Neural progenitor cell (in vitro differentiated cells): ENCODE results near the gene TAC3. TPM values are rescaled to one million over a fixed set of nuclear protein-coding genes. Genes with fewer than 3 reads are reported as not detected.

Experiments used
- DNase-seq: peaks from one replicate; pipeline ENCODE4 v3.0.0-alpha.2; 2016; ENCODE audit warnings: low spot score
- H2AFZ ChIP-seq: fragments of 200-600 bp; sonication (generic); replicated peaks from 2 replicates; pipeline ENCODE4 v1.6.1; 2016; ENCODE audit warnings: antibody characterized with exemption
- H3F3A ChIP-seq: fragments of 200-600 bp; sonication (generic); 2 replicates; pipeline ENCODE4 v1.6.1; 2016; ENCODE audit warnings: antibody characterized with exemption, low read depth
- H3K27ac ChIP-seq: fragments of 200-600 bp; sonication (generic); 2 replicates; pipeline ENCODE4 v1.5.1; 2016; ENCODE audit warnings: mild to moderate bottlenecking
- H3K27me3 ChIP-seq: fragments of 200-600 bp; sonication (generic); 2 replicates; pipeline ENCODE4 v1.6.1; 2016; ENCODE audit warnings: mild to moderate bottlenecking, moderate library complexity
- H3K36me3 ChIP-seq: fragments of 200-600 bp; sonication (generic); 2 replicates; pipeline ENCODE4 v1.5.1; 2016
- H3K4me1 ChIP-seq: fragments of 200-600 bp; sonication (generic); 2 replicates; pipeline ENCODE4 v1.6.1; 2016; ENCODE audit warnings: mixed run types
- H3K4me2 ChIP-seq: fragments of 200-600 bp; sonication (generic); 2 replicates; pipeline ENCODE4 v1.6.1; 2016
- H3K4me3 ChIP-seq: fragments of 200-600 bp; sonication (generic); 2 replicates; pipeline ENCODE4 v1.5.1; 2016
- H3K79me2 ChIP-seq: fragments of 200-600 bp; sonication (generic); 2 replicates; pipeline ENCODE4 v1.6.1; 2016; ENCODE audit warnings: low read depth
- H3K9ac ChIP-seq: fragments of 200-600 bp; sonication (generic); 2 replicates; pipeline ENCODE4 v1.6.1; 2016
- H3K9me3 ChIP-seq: fragments of 200-600 bp; sonication (generic); 2 replicates; pipeline ENCODE4 v1.5.1; 2016; ENCODE audit warnings: low read depth
- H4K20me1 ChIP-seq: fragments of 200-600 bp; sonication (generic); 2 replicates; pipeline ENCODE4 v1.6.1; 2016; ENCODE audit warnings: low read depth
- H3K27ac Mint-ChIP-seq: 3 replicates; pipeline ENCODE4 v1.8.0; 2021; ENCODE audit warnings: mixed read lengths
- H3K27me3 Mint-ChIP-seq: 2 replicates; pipeline ENCODE4 v1.8.0; 2022; ENCODE audit warnings: low read depth, mild to moderate bottlenecking, inconsistent platforms, moderate library complexity, mixed read lengths; ENCODE audit not compliant: insufficient read depth
- H3K36me3 Mint-ChIP-seq: 3 replicates; pipeline ENCODE4 v1.8.0; 2021; ENCODE audit warnings: mixed read lengths
- H3K4me1 Mint-ChIP-seq: 3 replicates; pipeline ENCODE4 v1.8.0; 2021; ENCODE audit warnings: mixed read lengths
- H3K4me3 Mint-ChIP-seq: 3 replicates; pipeline ENCODE4 v1.8.0; 2021; ENCODE audit warnings: mild to moderate bottlenecking, moderate library complexity, mixed read lengths
- H3K9me3 Mint-ChIP-seq: 3 replicates; pipeline ENCODE4 v1.8.0; 2020; ENCODE audit warnings: mixed read lengths
- EZH2 ChIP-seq: fragments of 200-600 bp; sonication (generic); IDR thresholded peaks from 2 replicates; pipeline ENCODE4 v1.6.1; 2017; ENCODE audit warnings: antibody characterized with exemption, mild to moderate bottlenecking, moderate library complexity
- EZH2phosphoT487 ChIP-seq: fragments of 200-600 bp; sonication (generic); IDR thresholded peaks from 2 replicates; pipeline ENCODE4 v1.6.1; 2017; ENCODE audit warnings: antibody characterized with exemption
- total RNA-seq: library from RNA; depleted of rRNA; stranded (reverse); fragments of >200 nt; gene quantifications from 2 replicates; pipeline ENCODE4 v1.2.3, GENCODE V29; 2015; ENCODE audit warnings: low replicate concordance
- TF ChIP-seq, protein P1 (sequence below): fragments of 200-600 bp; sonication (generic); IDR thresholded peaks from 2 replicates; pipeline ENCODE4 v1.5.1; 2017; ENCODE audit warnings: antibody characterized with exemption, mild to moderate bottlenecking

TAC3 gene
- total RNA-seq, 1 donor from 2014 or later = 6.0 TPM

DNA sequence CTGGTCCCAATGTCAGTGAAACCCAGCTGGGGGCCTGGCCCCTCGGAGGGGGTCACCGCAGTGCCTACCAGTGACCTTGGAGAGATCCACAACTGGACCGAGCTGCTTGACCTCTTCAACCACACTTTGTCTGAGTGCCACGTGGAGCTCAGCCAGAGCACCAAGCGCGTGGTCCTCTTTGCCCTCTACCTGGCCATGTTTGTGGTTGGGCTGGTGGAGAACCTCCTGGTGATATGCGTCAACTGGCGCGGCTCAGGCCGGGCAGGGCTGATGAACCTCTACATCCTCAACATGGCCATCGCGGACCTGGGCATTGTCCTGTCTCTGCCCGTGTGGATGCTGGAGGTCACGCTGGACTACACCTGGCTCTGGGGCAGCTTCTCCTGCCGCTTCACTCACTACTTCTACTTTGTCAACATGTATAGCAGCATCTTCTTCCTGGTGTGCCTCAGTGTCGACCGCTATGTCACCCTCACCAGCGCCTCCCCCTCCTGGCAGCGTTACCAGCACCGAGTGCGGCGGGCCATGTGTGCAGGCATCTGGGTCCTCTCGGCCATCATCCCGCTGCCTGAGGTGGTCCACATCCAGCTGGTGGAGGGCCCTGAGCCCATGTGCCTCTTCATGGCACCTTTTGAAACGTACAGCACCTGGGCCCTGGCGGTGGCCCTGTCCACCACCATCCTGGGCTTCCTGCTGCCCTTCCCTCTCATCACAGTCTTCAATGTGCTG, 21.0 kb downstream of the TAC3 start:
- Mint-ChIP-seq H3K36me3 (peaks cover 18% of the 10 kb centered on the region), H3K4me3 (no peak overlapping the region), H3K9me3 (no peaks in the 10 kb centered on the region), H3K27ac (peak overlapping the region; percentile 27), H3K27me3 (no peaks in the 10 kb centered on the region), H3K4me1 (no peaks in the 10 kb centered on the region)
- Histone ChIP-seq H3K36me3 (peaks cover 1% of the 10 kb centered on the region), H3F3A (no peaks in the 10 kb centered on the region), H3K27me3 (no peaks in the 10 kb centered on the region), H3K79me2 (peaks cover 22% of the 10 kb centered on the region), H3K4me1 (no peaks in the 10 kb centered on the region), H4K20me1 (peaks cover 33% of the 10 kb centered on the region), H3K27ac (no peak overlapping the region), H3K9ac (no peak overlapping the region), H2AFZ (no peak overlapping the region), H3K4me3 (no peak overlapping the region), H3K4me2 (no peak overlapping the region), H3K9me3 (no peaks in the 10 kb centered on the region)
- no peak for DNase-seq
- no peak for TF ChIP-seq EZH2
- TF ChIP-seq EZH2phosphoT487 = no peak
- TF ChIP-seq, protein P1, sequence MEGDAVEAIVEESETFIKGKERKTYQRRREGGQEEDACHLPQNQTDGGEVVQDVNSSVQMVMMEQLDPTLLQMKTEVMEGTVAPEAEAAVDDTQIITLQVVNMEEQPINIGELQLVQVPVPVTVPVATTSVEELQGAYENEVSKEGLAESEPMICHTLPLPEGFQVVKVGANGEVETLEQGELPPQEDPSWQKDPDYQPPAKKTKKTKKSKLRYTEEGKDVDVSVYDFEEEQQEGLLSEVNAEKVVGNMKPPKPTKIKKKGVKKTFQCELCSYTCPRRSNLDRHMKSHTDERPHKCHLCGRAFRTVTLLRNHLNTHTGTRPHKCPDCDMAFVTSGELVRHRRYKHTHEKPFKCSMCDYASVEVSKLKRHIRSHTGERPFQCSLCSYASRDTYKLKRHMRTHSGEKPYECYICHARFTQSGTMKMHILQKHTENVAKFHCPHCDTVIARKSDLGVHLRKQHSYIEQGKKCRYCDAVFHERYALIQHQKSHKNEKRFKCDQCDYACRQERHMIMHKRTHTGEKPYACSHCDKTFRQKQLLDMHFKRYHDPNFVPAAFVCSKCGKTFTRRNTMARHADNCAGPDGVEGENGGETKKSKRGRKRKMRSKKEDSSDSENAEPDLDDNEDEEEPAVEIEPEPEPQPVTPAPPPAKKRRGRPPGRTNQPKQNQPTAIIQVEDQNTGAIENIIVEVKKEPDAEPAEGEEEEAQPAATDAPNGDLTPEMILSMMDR = no peak

DNA sequence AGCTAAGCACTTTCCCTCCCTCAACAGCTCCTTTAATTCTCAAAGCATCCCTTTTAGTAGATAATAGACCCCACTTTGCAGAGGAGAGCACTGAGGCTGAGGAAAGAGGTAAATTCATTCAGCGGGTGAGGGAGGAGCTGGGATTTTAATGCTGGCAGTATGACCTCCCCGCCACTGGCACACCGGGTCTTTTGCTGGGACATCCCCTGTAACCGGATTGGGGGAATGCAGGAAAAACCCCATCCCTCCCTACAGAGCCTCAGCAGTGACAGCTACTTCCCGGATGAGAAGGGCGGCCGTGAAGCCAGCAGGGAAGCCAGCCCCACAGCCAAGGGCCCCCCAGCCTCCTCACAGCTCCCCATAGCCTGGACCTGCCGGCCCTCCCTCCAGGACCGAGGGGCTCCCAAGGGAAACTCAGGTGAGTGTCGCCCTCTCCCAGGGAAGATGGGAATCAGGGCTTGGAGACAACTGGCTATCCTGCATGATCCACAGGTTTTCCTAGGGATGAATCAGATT, 22.0 kb downstream of the TAC3 start:
- Histone ChIP-seq H3K36me3 (no peaks in the 10 kb centered on the region), H3K9ac (no peak overlapping the region), H3K9me3 (no peaks in the 10 kb centered on the region), H3K4me3 (no peak overlapping the region), H3K4me1 (no peaks in the 10 kb centered on the region), H3K27ac (no peak overlapping the region), H4K20me1 (peaks cover 22% of the 10 kb centered on the region), H3K79me2 (peaks cover 12% of the 10 kb centered on the region), H2AFZ (no peak overlapping the region), H3K27me3 (no peaks in the 10 kb centered on the region), H3F3A (no peaks in the 10 kb centered on the region), H3K4me2 (no peak overlapping the region)
- TF ChIP-seq EZH2phosphoT487 = no peak
- TF ChIP-seq, protein P1 = no peak
- no peak for TF ChIP-seq EZH2
- H3K36me3 Mint-ChIP-seq = peaks cover 18% of the 10 kb centered on the region
- H3K4me3 Mint-ChIP-seq = no peak overlapping the region
- H3K27me3 Mint-ChIP-seq = no peaks in the 10 kb centered on the region
- DNase-seq = no peak
- H3K27ac Mint-ChIP-seq = no peak overlapping the region
- no peaks in the 10 kb centered on the region for H3K4me1 Mint-ChIP-seq
- H3K9me3 Mint-ChIP-seq = no peaks in the 10 kb centered on the region

DNA sequence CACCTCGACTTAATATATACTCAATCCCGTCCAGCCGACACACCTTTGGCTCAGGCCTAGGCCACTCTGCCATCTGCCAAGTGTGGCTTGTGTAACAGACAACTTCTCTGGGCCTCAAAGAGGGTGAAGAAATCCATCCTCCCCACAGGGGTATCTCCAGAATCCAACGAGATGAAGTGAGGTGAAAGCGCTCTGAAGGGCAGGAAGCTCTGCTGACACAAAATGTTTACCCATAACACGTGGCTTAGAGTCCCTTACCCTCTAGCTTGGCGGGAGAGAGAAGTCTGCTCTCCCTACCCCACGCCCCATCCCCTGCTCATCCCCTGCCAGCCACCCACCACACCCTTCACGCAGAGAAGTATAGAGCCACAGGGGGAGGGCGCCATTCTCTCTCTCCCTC, 23.0 kb downstream of the TAC3 start:
- Histone ChIP-seq H2AFZ (no peak overlapping the region), H3K79me2 (peaks cover 2% of the 10 kb centered on the region), H3K4me3 (no peak overlapping the region), H3K27ac (no peak overlapping the region), H4K20me1 (peaks cover 12% of the 10 kb centered on the region), H3K4me2 (no peak overlapping the region), H3K27me3 (no peaks in the 10 kb centered on the region), H3K36me3 (no peaks in the 10 kb centered on the region), H3F3A (no peaks in the 10 kb centered on the region), H3K9me3 (no peaks in the 10 kb centered on the region), H3K4me1 (no peaks in the 10 kb centered on the region), H3K9ac (no peak overlapping the region)
- H3K27ac Mint-ChIP-seq = no peak overlapping the region
- DNase-seq = no peak
- peaks cover 11% of the 10 kb centered on the region for H3K36me3 Mint-ChIP-seq
- TF ChIP-seq, protein P1 = no peak
- no peak for TF ChIP-seq EZH2
- no peak for TF ChIP-seq EZH2phosphoT487
- H3K4me1 Mint-ChIP-seq = no peaks in the 10 kb centered on the region
- H3K9me3 Mint-ChIP-seq = no peaks in the 10 kb centered on the region
- no peaks in the 10 kb centered on the region for H3K27me3 Mint-ChIP-seq
- no peak overlapping the region for H3K4me3 Mint-ChIP-seq
